Stimulated activated CD8-positive, alpha-beta memory T cell treated with anti-CD3 and anti-CD28 coated beads, Interleukin-7, amount 100 ng/mL, for 48 hours (primary cell): ENCODE measurements around the gene TAOK1.
A peak's percentile ranks its signal among the peaks of the same experiment; 100 is the strongest.
"Not testable (repeated sequence)": the region's sequence is repeated elsewhere in the genome, so short reads cannot be mapped to it uniquely, and the experiment has no call there.

Experiments used
- DNase-seq, 2 donors: peaks; one replicate each; pipeline ENCODE4 v3.0.0-alpha.2; 2020; ENCODE audit warnings: low read depth in 1 of 2; ENCODE audit errors: extremely low read depth in 1 of 2

Gene TAOK1

DNA sequence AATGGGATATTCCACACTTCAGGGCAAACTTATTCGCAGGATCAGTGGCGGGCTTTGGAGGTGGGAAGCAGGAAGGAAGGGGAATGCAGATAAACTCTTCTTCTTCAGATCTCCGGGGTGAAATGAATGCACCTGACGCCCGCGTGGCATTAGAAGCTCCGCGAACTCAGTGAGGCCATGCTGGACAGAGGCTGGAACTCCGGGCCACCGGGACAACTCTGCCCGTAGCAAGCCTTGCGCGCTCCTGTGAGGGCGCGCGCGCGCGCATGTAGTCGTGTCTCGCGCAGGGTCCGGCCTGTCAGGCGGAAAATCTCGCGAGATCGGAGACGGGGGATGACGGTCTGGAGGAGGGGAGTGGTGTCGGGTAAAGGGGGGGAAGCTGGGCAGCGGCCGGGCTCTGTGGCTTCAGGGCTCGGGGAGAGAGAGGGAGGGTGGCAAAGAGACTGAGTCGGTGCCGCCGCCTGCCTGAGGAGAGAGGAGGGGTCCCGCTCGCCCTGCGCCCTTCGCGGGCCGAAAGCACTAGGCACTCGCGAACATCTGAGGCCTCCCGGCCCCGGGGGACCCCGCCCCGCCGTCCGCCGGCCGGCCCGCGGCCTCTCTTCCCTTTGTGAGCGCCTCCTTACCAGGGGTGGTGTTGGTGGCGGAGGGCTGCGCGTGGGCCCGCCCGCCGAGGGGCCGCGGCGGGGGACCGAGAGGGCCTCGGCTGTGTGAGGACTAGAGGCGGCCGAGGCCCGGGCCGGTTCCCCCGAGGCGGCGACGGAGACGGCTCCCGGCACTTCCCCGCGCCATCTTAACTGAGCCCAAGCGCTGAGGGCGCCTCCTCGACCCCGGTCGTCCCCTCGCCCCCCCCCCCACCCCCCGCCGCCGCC is at the start of gene TAOK1:
TSS of gene TAOK1 (plus strand) at position 382 of the 869 bp plus-strand sequence. CDS start 61,186 bp downstream, outside the sequence.
- DNase-seq, result peak; percentile 93 to 96

DNA sequence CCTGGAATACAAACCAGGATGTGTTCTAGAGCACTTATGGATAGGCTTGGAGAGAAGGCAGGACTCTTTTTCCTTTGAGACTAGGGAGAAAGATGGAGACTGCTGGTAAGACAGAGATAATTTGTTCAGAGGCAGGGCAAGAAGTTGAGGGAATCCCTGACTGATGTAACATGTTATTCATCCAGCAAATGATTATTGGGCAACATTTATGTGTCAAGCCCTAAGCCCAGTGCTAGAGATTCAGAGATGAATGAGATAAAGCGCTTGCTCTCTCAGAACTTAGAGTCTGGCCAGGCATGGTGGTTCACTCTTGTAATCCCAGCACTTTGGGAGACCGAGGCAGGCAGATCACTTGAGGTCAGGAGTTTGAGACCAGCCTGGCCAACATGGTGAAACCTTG is 48.4 kb upstream of the TAOK1 start:
- DNase-seq, result no peak

DNA sequence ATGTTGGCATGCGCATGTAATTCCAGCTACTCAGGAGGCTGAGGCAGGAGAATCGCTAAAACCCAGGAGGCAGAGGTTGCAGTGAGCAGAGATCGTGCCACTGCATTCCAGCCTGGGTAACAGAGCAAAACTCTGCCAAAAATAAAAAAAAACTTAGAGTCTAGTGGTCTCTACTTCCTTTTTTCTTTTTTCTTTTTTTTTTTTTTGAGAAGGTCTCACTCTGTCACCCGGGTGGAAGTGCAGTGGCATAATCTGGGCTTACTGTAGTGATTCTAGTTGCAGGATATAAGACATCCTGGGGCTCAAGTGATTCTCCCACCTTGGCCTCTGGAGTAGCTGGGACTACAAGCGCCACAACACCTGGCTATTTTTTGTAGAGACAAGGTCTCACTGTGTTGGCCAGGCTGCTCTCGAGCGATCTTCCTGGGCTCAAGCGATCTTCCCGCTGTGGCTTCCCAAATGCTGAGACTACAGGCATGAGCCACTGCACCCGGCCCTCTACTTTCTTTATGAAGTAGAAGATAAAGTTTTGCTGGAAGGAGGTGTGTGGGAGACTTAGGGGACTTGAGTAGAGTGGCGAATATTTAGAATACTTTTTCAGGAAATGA is 47.9 kb upstream of the TAOK1 start:
- DNase-seq, result no peak

DNA sequence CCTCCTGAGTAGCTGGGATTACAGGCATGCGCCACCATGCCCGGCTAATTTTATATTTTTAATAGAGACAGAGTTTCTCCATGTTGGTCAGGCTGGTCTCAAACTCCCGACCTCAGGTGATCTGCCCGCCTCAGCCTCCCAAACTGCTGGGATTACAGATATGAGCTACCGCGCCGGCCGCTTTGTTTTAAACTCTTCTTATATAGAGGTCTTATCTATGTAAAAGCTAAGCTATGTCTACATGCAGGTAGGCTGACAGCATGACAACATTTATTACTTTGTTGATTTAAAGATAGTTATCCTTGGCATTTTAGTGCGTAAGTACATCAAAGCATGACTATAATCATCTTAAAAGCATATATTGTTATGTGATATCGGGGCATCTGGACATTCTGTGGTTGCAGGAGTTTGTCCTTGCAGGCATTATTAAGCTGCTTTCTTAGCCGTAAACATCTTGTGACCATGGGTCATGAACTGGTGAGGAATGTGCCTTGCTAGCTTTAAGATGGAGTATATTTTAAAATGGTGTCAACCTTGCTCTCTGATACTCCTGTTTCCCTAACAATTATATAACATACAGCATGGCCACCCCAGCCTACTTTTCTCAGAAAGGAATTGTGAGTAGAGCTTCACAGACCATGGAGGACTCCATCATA is 45.8 kb upstream of the TAOK1 start:
- no peak for DNase-seq

DNA sequence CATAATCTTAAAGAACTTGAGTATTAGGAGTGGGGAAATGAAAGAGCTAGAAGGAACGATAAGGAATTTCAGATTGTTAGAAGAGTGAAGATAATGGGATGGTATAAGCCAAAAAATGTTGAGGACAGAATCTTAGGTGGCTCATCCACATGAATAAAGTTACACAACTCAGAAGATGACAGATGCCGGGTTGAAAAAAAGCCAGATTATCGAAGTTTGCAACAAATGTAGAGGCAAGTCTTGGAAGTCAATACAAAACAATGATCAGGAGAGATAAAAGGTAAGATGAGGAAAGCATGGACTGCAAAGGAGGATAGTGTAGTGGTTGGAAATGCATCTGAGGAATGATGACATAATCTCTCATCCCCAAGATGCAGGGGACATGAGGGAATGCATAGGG is 45.1 kb upstream of the TAOK1 start:
- DNase-seq, result no peak

DNA sequence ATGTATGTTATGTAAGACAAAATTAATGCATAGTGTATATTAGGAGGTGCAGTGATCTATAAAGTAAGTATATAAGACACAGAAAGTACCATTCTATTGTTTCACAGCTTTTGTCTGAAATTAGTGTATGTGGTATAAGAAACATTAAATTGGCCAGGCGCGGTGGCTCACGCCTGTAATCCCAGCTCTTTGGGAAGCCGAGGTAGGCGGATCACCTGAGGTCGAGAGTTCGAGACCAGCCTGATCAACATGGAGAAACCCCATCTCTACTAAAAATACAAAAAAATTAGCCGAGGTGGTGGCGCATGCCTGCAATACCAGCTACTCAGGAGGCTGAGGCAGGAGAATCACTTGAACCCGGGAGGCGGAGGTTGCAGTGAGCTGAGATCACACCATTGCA is 44.7 kb upstream of the TAOK1 start:
- not testable (repeated sequence) for DNase-seq

DNA sequence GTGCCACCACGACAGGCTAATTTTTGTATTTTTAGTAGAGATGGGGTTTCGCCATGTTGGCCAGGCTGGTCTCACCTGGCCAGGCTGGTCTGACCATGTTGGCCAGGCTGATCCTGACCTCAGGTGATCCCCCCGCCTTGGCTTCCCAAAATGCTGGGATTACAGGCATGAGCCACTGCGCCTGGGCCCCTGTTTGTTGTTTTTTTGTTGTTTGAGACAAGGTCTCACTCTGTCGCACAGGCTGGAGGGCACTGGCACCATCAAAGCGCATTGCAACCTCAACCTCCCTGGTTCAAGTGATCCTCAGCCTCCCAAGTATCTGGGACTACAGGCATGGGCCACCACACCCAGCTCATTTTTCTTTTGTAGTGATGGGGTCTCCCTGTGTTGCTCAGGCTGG is 43.7 kb upstream of the TAOK1 start:
- DNase-seq, result no peak

DNA sequence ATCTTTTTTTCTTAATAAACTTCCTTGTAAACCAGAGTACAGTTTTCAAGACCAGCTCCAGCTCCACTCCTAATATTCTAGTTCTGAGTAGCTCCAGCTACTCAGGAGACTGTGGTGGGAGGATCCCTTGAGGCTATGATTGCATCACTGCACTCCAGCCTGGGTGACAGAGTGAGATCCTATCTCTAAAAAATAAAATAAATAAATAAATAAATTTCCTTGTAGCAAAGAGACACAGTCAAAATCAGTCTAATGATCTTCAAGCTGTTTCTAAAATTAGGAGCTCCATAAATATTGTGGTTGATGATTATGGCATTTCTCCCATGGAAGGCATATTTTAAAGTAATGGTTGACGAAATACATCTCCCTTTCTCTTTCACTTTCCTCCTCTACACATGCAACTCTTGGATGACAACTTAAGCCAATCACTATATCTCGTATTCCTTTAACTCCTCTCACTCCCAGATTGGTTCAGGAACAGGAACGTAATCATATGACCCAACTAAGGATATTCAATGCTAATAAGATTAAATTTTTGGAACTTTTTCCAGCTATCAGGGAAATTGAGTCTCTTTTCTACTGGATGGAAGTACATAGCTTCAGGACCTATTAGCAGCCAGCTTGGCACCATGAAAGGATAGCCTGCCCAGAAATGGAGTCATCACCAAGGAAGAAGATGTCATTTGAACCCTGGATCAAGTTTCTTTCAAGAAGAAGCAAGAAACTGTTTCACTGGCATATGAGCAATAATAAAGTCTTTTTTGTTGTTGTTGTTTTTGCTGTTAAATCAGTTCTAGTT is 42.1 kb upstream of the TAOK1 start:
- no peak for DNase-seq

DNA sequence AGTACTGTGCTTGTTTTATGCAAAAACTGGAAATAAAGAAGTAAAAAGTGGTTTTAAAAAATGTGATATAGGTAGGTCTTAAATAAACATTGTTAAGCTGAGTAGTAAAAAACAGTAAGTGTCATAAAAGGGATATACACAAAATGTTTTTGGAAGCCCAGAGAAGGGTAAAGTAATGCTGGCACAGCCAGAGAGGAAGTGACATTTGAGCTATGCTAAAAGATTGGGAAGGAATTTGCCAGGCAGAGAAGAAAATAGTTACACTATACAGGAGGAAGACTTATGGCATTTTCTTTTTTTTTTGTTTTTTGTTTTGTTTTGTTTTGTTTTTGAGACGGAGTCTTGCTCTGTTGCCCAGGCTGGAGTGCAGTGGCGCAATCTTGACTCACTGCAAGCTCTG is 40.8 kb upstream of the TAOK1 start:
- no peak for DNase-seq

DNA sequence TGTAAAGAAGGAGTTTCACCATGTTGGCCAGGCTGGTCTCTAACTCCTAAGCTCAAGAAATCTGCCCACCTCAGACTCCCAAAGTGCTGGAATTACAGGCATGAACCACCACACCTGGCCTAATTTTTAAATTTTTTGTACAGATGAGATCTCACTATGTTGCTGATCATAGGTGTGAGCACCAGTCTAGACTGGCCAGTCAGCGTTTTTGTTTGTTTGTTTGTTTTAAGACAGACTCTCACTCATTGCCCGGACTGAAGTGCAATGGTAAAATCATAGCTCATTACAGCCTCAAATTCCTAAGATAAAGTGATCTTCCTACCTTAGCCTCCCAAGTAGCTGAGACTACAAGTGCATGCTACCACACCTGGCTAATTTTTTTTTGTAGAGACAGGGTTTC is 38.0 kb upstream of the TAOK1 start:
- no peak for DNase-seq

DNA sequence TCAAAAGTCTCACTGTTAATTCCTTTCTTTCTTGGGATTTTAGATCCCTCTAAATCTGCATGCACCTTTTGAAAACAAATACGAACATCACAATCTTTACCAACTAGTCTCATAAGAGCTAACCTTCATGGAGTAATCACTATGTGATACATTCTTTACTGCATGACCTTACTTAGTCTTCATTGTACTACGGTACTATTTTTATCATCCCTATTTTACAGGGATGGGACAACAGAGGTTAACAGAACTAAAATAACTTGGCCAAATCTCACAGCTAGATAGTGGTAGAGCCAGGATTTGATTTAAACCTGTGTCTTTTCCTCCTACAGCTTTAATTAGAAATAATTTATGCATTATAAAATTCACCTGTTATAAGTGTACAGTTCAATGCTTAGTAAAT is 32.9 kb upstream of the TAOK1 start:
- DNase-seq, result no peak

DNA sequence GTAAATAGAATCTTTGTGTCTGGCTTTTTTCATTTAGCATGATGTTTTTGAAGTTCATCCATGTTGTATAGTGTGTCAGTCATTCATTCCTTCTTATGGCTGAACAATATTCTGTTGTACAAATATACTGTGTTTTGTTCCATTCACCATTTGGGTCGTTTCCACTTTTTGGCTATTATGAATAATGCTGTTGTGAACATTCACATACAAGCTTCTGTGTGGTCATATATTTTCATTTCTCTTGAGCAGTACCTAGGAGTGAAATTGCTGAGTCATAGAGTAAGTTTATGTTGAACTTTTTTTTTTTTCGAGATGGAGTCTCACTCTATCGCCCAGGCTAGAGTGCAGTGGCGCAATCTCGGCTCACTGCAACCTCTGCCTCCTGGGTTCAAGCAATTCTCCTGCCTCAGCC is 32.3 kb upstream of the TAOK1 start:
- no peak for DNase-seq

DNA sequence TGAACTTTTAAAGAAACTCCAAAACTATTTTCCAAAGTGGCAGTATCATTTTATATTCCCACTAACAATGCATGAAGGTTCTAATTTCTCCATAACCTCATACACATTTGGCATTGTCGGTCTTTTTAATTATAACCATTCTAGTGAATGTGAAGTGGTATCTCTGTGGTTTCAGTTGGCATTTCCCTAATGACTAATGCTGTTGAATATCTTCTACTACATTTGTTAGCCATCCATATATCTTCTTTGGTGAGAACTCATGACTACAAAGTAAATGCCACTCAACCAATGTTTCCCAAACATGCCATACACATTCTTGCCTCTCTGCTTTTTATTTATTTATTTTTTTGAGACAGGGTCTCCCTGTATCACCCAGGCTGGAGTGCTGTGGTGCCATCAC is 31.7 kb upstream of the TAOK1 start:
- no peak for DNase-seq

DNA sequence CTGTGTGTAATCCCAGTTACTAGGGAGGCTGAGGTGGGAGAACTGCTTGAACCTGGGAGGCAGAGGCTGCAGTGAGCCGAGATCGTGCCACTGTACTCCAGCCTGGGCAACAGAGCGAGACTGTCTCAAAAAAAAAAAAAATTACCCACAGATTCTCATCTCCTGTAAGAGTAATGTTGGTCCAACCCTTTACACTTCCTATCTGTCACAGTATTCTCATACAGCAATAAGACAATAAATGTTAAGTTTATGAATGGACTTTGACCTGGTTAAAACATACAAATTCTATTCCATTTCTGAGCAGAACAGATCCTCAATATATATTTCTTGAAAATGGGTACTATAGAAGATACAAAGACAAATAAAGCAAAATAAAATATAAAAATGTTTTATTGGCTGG is 30.4 kb upstream of the TAOK1 start:
- no peak for DNase-seq

DNA sequence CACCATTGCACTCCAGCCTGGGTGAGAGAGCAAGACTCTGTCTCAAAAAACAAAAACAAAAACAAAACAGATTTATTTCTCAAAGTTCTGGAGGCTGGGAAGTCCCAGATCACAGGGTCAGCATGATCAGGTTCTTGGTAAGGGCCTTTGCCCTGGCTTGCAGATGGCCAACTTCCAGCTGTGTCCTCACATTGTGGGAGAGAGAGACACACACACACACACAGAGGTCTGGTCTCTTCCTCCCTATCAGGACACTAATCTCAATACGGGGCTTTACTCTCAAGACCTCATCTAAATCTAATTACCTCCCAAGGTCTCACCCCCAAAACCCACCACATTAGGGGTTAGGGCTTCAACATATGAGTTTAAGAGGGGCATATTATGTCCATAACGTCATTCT is 26.4 kb upstream of the TAOK1 start:
- DNase-seq, result no peak

DNA sequence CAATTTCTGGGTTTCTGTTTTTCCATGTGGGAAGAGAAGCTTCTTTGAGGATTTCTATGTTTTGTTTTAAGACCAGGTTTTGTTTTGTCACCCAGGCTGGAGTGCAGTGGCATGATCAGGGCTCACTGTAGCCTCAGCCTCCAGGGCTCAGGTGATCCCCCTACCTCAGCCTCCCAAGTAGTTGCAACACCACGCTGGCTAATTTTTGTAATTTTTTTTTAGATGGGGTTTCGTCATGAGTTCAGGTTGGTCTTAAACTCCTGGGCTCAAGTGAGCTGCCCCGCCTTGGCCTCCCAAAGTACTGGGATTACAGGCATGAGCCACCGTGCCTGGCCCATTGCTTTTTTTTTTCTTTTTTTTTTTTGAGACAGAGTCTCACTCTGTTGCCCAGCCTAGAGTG is 25.5 kb upstream of the TAOK1 start:
- no peak for DNase-seq

DNA sequence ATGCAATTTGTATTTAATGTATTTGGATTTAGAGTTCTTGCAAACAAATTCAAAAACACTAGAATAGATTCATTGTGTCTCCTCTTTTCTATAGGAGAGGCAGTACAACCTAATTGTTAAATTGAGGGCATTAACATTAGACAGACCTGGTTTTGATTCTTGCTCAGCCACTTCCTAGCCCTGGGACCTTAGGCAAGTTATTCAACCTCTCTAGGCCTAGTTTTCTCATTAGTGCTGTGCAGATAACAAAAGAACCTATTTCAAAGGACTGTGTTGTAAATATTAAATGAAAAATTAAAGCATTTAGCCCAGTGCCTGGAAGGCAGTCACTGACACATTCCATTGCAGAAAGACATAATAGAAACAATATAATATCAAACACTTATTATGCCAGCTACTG is 22.0 kb upstream of the TAOK1 start:
- DNase-seq, result no peak

DNA sequence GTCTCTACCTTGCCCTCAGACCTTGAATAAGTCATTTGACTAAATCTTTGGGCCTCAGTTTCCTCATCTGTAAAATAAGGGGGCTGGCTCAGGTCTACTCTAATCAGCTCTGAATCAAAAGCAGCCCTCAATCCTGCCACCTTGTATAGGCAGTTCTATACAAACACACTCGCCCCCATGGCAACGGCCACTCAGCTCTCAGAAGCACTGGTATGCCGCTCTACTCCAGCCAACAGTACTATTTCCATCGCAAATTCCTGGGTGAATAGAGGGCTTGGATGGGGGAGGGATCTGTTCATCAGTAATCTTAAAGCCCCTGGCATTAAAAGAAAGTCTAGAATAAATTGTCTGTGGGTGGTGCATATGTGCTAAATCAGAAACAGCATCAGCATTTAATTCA is 21.2 kb upstream of the TAOK1 start:
- no peak for DNase-seq

DNA sequence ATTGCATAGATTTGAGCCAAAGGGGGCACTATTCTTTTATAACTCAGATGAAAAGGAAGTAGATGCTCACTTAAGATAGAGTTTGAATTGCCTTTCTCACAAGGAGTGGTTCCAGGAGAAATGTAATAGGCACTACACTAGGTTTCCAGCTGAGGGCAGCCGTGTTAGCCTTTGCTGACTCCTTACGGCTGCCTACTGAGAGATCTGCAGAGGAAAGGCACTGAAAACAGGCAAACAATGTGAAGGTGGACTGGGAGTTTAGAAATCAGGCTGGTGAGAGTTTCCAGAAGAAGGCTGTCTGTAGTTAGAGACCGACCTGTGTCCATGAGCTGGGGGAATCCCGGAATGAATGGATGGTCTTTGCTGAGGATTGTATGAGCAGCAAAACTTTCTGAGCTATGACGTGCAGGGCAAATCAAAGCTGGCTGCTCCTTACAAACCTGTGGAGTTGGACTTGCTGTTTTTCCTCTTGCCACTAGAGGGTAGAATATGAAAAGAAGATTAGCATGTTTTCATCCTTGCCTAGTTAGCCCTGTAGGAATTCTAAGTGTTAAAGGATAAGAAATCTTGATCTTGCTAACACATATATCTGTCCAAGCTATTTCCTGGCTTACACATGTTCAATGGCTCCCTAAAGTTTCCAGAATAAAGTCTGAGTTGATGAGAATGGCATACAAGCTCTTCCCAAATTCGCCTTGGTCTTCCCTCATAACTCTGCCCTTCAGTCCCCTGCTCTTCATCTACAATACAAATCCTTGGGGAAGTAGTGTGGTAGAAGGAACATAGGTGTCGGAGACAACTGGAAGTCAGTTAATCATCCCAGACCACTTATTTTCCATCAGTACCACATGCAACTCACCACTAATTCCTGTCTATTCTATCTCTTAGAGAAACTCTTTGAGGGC is 20.1 kb upstream of the TAOK1 start:
- DNase-seq, result no peak

DNA sequence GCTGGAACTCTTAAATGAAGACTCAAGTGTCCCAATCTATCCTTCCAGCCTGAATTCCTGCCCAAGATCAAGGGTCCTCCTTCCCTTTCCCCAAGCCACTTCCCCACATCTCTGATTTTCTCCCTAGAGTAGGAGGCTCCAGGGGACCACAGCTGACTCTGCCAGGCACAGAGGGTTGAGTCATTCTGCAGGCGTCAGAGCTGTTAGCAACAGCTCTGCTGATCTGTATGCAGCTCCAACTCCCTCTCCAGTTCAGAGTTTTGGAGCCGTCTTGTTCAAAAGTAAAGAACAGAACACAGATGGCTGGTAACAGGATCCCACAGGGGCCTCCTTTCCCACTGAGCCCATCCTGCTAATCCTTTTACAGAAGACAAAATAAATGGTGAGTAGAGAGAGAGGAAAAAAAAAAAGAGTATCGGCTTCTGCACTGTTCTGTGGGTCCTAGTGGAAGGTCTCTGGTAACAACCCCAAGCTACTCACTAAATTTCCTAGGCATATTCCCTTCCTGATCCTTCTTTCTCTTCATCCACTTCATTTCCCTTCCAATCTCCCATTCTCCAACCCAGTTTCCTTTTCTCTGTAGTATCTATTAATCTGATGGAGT is 13.4 kb upstream of the TAOK1 start:
- DNase-seq, result no peak
